Heart left ventricle (tissue), 16 donors: ENCODE results near the gene PFKP. TPM values are rescaled to one million over a fixed set of nuclear protein-coding genes. Genes with fewer than 3 reads are reported as not detected.
A peak's percentile ranks its signal among the peaks of the same experiment; 100 is the strongest.

Experiments
- ATAC-seq, 4 donors: fragments of 200-7000 bp; cut with Tn5 transposase; one replicate each; pipeline ENCODE4 v1.9.1; 2020 to 2022; ENCODE audit warnings: moderate library complexity in 4 of 4, mild to moderate bottlenecking in 3 of 4, moderate number of reproducible peaks in 1 of 4
- DNase-seq, 5 donors: peaks; one replicate each; pipeline ENCODE4 v3.0.0-alpha.2; 2020
- H3K27ac ChIP-seq, 12 donors: fragments of 200-600 bp; sonication (generic) in 4 of 12; one replicate each; pipeline versions ENCODE4 v1.5.0 to v1.8.0; 2016 to 2022; ENCODE audit warnings: mild to moderate bottlenecking in 2 of 12
- H3K27me3 ChIP-seq, 9 donors: fragments of 200-600 bp; sonication (generic) in 2 of 9; one replicate each; pipeline versions ENCODE4 v1.5.1 to v1.8.0; 2016 to 2022; ENCODE audit warnings: mild to moderate bottlenecking in 3 of 9
- H3K36me3 ChIP-seq, 9 donors: fragments of 200-600 bp; sonication (generic) in 2 of 9; one replicate each; pipeline versions ENCODE4 v1.5.0 to v1.8.0; 2018 to 2022; ENCODE audit warnings: mild to moderate bottlenecking in 2 of 9
- H3K4me1 ChIP-seq, 12 donors: fragments of 200-600 bp; sonication (generic) in 4 of 12; one replicate each; pipeline versions ENCODE4 v1.5.0 to v1.8.0; 2016 to 2022; ENCODE audit warnings: mild to moderate bottlenecking in 3 of 12
- H3K4me3 ChIP-seq, 12 donors: fragments of 200-600 bp; sonication (generic) in 4 of 12; one replicate each; pipeline versions ENCODE4 v1.5.0 to v1.8.0; 2017 to 2022; ENCODE audit warnings: mild to moderate bottlenecking in 9 of 12, moderate library complexity in 4 of 12
- H3K9me3 ChIP-seq, 12 donors: fragments of 200-600 bp; sonication (generic) in 4 of 12; one replicate each; pipeline versions ENCODE4 v1.5.0 to v1.8.0; 2016 to 2022; ENCODE audit warnings: mild to moderate bottlenecking in 1 of 12
- POLR2A ChIP-seq, 2 donors: fragments of 450-650 bp; IDR thresholded peaks; one replicate each; pipeline ENCODE4 v1.6.1; 2017; ENCODE audit warnings: antibody characterized with exemption in 2 of 2, mild to moderate bottlenecking in 2 of 2, moderate library complexity in 2 of 2
- WGBS, 4 donors: extraction: QIAGEN DNeasy Blood & Tissue Kit in 2 of 4; methylation state at CpG; one replicate each; pipeline versions ENCODE4 v1.1.5 to v1.1.7; 2013 to 2018; 5-methylcytosine and 5-hydroxymethylcytosine counted together
- intact Hi-C, 10 donors: fragments of 100-400 bp; cut with DNase I; formaldehyde crosslinking; loops; one replicate each; pipeline versions ENCODE4 v1.11.1 to v1.14.2; 2022
- polyA plus RNA-seq, 2 donors: library from polyadenylated mRNA; stranded (reverse); fragments of 200-250 nt; gene quantifications; one replicate each; pipeline ENCODE4 v1.2.3, GENCODE V29; 2013
- total RNA-seq, 9 donors: library from RNA; depleted of rRNA in 2 of 9; stranded (reverse); fragments of >200 nt in 2 of 9; fragmentation: NEBNext Ultra II Directional in 3 of 9; extraction: Animal tissue kit (Norgen Biotek cat#: 25700) in 3 of 9; gene quantifications; one replicate each; pipeline versions ENCODE4 v1.1.0 to v1.2.4, GENCODE V29; 2016 to 2023
- TF ChIP-seq, protein P1 (sequence below), 12 donors: fragments of 200-600 bp; sonication (generic) in 4 of 12; IDR thresholded peaks; one replicate each; pipeline versions ENCODE4 v1.5.0 to v1.8.0; 2018 to 2022; ENCODE audit warnings: antibody characterized with exemption in 12 of 12, mild to moderate bottlenecking in 5 of 12
- donor health status: ischemic (EF 13 %, LVEDD 7.1; RV severe dilation, severe dysfunction).
- donor health status: healthy with polysubstance abuse.
- donor health status: DM: no; HTN: yes; CAD: no.
- donor health status: DM: no; HTN: no; CAD: no.
- donor health status: ischemic (EF 25% LVEDD 6.9; RV normal size, moderate dysfunction).
- donor health status: ischemic (EF 25% LVEDD 5.7; RV mildly dilated, moderate dysfunction).
- donor health status: healthy.
- donor health status: DM: yes; HTN: yes; CAD: no.
- donor health status: ischemic (EF 35%, LVEDD 5.7; RV mildly dilated, moderate dysfunction).
- donor health status: nonischemic (EF 11% LVEDD 7.7; RV severe dilation, severe dysfunction).
- donor health status: DM: yes; HTN: yes; CAD: no.
- donor health status: PGD.
- donor health status: ischemic (EF 29% LVEDD 5.4; RV normal size, mild dysfunction).
- donor health status: nonischemic (EF 23%, LVEDD 6.1; RV moderate dilation, normal function).

PFKP gene
- total and polyA plus RNA-seq, 11 donors = 68.0 to 318 (median 183) TPM

DNA sequence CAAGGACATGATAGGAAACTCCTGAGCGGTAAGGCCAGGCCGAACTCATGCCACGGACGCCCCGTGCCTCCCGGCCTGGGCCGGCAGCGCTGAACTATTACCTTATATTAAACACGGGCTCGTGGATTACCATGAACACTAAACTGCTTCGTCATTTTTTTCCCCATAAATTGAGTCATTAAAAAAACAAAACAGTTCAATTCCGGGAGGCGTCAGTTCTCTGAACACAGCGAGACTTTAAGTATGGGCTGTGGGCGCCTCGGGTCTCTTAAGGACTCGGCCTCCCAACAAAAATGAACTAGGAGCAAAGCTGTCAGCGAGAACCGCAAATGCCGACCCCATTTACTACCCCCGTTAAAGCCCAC, 104.7 kb downstream of the PFKP start:
- no peaks in the 10 kb centered on the region for H3K9me3 ChIP-seq
- H3K27ac ChIP-seq = peak overlapping the region; percentile 43 to 91 (median 86)
- WGBS, 4 donors = 0 to 1% (median 1%) methylated on average over 17 to 21 of the region's 21 CpGs
- H3K4me1 ChIP-seq = peaks cover 0 to 22% (median 9%) of the 10 kb centered on the region in 12 donors
- intact Hi-C loops = loop anchor here in 1 of 10 donors (1.0 kb wide), 1 partner anchor 104 kb away; no protein-coding TSS in a partner anchor
- TF ChIP-seq POLR2A (IDR thresholded peaks at IDR 0.05) = no peak
- TF ChIP-seq, protein P1, sequence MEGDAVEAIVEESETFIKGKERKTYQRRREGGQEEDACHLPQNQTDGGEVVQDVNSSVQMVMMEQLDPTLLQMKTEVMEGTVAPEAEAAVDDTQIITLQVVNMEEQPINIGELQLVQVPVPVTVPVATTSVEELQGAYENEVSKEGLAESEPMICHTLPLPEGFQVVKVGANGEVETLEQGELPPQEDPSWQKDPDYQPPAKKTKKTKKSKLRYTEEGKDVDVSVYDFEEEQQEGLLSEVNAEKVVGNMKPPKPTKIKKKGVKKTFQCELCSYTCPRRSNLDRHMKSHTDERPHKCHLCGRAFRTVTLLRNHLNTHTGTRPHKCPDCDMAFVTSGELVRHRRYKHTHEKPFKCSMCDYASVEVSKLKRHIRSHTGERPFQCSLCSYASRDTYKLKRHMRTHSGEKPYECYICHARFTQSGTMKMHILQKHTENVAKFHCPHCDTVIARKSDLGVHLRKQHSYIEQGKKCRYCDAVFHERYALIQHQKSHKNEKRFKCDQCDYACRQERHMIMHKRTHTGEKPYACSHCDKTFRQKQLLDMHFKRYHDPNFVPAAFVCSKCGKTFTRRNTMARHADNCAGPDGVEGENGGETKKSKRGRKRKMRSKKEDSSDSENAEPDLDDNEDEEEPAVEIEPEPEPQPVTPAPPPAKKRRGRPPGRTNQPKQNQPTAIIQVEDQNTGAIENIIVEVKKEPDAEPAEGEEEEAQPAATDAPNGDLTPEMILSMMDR (IDR thresholded peaks at IDR 0.05) = no peak
- H3K4me3 ChIP-seq = peak overlapping the region; percentile 39 to 98 (median 86)
- peaks cover 0 to 36% (median 31%) of the 10 kb centered on the region in 9 donors for H3K36me3 ChIP-seq
- no peak for DNase-seq
- H3K27me3 ChIP-seq = no peaks in the 10 kb centered on the region
- peak in 1 of 4 donors; percentile 12 for ATAC-seq

DNA sequence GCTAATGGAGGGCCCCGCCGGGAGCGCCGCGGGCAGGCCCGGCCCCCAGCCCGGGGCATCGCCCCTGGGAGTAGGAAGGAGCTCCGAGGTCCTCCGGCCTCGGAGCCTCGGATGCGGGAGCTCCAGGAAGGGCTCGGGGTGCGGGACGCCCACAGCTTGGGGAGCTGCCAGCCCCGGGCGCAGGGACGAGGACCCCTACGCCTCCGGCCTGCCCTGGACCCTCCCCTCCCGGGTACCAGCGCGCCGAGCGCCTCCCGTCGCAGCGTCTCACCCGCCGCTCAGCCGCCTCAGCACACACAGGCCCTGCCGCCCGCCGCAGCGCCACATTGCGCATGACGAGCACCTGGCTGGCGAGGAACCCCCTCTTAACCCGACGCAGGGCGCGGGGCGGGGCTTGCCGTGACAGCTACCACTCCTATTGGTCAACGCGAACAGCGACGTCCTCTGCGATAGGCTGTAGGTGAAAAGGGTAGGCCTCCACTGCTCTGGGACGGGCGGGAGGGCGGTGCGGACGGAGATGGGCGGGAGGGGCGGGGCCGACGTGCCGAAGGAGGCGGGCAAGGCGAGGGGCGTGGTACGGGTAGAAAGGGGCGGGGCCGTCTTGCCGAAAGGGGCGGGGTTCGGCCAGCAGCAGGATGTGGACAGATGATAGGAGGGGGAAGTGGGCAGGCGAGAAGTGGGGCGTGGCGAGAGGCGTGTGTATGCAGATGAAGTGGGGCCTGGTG, 105.3 kb downstream of the PFKP start, which contains the start of gene PITRM1:
Gene PITRM1 (minus strand): TSS at position 337 of the 725 bp plus-strand sequence. CDS start 10 bp downstream, at position 327.
- H3K36me3 ChIP-seq = peaks cover 0 to 31% (median 26%) of the 10 kb centered on the region in 9 donors
- H3K27ac ChIP-seq = peak within 1 kb of the TSS; percentile 43 to 91 (median 86)
- peak within 1 kb of the TSS; percentile 39 to 98 (median 86) for H3K4me3 ChIP-seq
- peaks cover 0 to 22% (median 9%) of the 10 kb centered on the region in 12 donors for H3K4me1 ChIP-seq
- H3K9me3 ChIP-seq = no peaks in the 10 kb centered on the region
- ATAC-seq (peak; percentile 98 to 99 (median 98)), DNase-seq (peak; percentile 98 to 99 (median 99))
- TF ChIP-seq, protein P1 (IDR thresholded peaks at IDR 0.05) = no peak
- peak; percentile 96 to 99 for TF ChIP-seq POLR2A (IDR thresholded peaks at IDR 0.05)
- H3K27me3 ChIP-seq = no peaks in the 10 kb centered on the region
- intact Hi-C loops = loop anchor here in 1 of 10 donors (1.0 kb wide), 1 partner anchor 104 kb away; no protein-coding TSS in a partner anchor
- WGBS, 4 donors = 0 to 1% (median 0%) methylated on average over 51 to 73 of the region's 73 CpGs

DNA sequence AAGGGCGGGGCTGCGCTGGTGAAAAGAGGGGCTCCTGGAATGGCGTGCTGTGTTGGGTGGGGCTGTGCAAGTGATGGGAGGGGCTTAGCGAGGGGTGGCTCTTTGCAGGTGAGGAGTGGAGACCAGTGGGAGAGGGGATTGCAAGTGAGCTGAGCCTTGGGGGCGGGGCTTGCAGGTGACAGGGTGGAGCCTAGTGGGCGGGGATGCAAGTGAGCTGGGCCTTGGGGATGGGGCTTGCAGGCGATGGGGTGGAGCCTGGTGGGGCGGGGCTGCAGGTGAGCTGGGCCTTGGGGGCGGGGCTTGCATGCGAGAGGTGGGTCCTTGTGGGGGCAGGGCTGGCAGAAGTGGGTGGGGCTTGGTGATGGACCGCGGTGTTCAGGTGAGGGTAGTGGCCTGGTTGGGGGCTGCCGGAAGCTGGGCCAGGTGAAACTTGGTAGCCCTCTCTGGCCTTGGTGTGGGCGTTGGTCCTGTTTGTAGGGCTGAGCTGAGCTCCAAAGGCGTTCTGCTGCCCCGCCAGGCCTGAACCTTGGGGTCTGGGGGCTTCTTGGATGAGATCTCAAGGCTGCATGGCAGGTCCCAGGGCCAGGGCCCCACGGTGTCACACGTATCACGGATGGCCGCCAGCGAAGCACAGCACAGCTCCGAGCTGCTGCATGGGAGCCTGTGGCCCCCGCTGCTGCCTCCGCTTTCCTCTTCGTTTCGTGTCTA, 106.0 kb downstream of the PFKP start:
- Histone ChIP-seq H3K27me3 (no peaks in the 10 kb centered on the region), H3K4me3 (peak overlapping the region in 11 of 12 donors; percentile 5 to 98 (median 86)), H3K36me3 (peaks cover 0 to 23% (median 19%) of the 10 kb centered on the region in 9 donors), H3K9me3 (no peaks in the 10 kb centered on the region), H3K27ac (peak overlapping the region in 2 of 12 donors; percentile 85 to 91), H3K4me1 (peaks cover 0 to 22% (median 9%) of the 10 kb centered on the region in 12 donors)
- peak in 1 of 4 donors; percentile 21 for ATAC-seq
- intact Hi-C loops = no loop called here
- TF ChIP-seq, protein P1 (IDR thresholded peaks at IDR 0.05) = no peak
- TF ChIP-seq POLR2A (IDR thresholded peaks at IDR 0.05) = no peak
- DNase-seq = no peak
- 10 to 58% (median 45%) methylated on average over 9 to 26 of the region's 26 CpGs for WGBS, 4 donors

DNA sequence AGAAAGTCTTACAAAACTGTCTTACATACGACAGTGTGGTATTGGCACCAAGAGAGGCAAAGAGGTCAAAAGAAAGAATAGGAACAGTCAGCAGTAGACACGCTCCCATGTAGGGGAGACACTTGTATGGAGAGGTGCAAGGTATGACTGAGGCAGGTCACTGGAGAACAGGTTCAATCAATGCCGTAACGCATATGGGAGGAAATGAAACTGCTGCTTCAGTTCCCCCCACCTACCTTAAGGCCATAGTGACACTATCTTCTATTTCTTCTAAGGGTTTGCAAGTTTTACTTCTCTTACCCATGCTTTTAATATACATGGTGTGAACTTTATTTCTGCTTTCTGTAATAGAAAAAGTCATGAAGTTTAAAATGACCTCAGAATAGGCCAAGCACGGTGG, 110.7 kb downstream of the PFKP start:
- no peak for DNase-seq
- Histone ChIP-seq H3K4me3 (no peak overlapping the region), H3K27me3 (no peaks in the 10 kb centered on the region), H3K9me3 (no peaks in the 10 kb centered on the region), H3K4me1 (peaks cover 0 to 10% (median 0%) of the 10 kb centered on the region in 12 donors), H3K27ac (no peak overlapping the region), H3K36me3 (no peaks in the 10 kb centered on the region)
- TF ChIP-seq, protein P1 (IDR thresholded peaks at IDR 0.05) = no peak
- no peak for TF ChIP-seq POLR2A (IDR thresholded peaks at IDR 0.05)
- intact Hi-C loops = no loop called here
- 89 to 93% (median 91%) methylated on average over 5 of the region's 5 CpGs for WGBS, 4 donors
- ATAC-seq = no peak
